Endothelial cell (in vitro differentiated cells): ENCODE results near the gene CALML3. TPM values are rescaled to one million over a fixed set of nuclear protein-coding genes. Genes with fewer than 3 reads are reported as not detected.

Experiments used
- DNase-seq: peaks from one replicate; pipeline ENCODE4 v3.0.0; 2021; ENCODE audit warnings: low spot score
- H3K27ac Mint-ChIP-seq: one replicate; pipeline ENCODE4 v1.8.0; 2021; ENCODE audit warnings: mixed read lengths, inconsistent platforms; ENCODE audit not compliant: unreplicated experiment
- H3K27me3 Mint-ChIP-seq: one replicate; pipeline ENCODE4 v1.8.0; 2021; ENCODE audit warnings: mild to moderate bottlenecking, moderate library complexity, mixed read lengths, inconsistent platforms; ENCODE audit not compliant: unreplicated experiment
- H3K36me3 Mint-ChIP-seq: one replicate; pipeline ENCODE4 v1.8.0; 2021; ENCODE audit warnings: mild to moderate bottlenecking, low read depth, mixed read lengths, inconsistent platforms; ENCODE audit not compliant: unreplicated experiment
- H3K4me1 Mint-ChIP-seq: one replicate; pipeline ENCODE4 v1.8.0; 2021; ENCODE audit warnings: mild to moderate bottlenecking, mixed read lengths, inconsistent platforms; ENCODE audit not compliant: unreplicated experiment
- H3K4me3 Mint-ChIP-seq: one replicate; pipeline ENCODE4 v1.8.0; 2021; ENCODE audit warnings: mild to moderate bottlenecking, mixed read lengths, inconsistent platforms; ENCODE audit not compliant: unreplicated experiment
- H3K9me3 Mint-ChIP-seq: one replicate; pipeline ENCODE4 v1.8.0; 2021; ENCODE audit warnings: mixed read lengths, inconsistent platforms; ENCODE audit not compliant: unreplicated experiment
- CTCF ChIP-seq: fragments of 200-600 bp; sonication (generic); IDR thresholded peaks from one replicate; pipeline ENCODE4 v1.5.0; 2021; ENCODE audit warnings: antibody characterized with exemption; ENCODE audit not compliant: unreplicated experiment
- total RNA-seq: library from RNA; stranded (reverse); fragmentation: NEBNext Ultra II Directional; extraction: Animal tissue kit (Norgen Biotek cat#: 25700); gene quantifications from one replicate; pipeline ENCODE4 v1.2.1, GENCODE V29; 2021; ENCODE audit not compliant: unreplicated experiment

CALML3 gene
- total RNA-seq, 1 donor from 2014 or later = not detected

DNA sequence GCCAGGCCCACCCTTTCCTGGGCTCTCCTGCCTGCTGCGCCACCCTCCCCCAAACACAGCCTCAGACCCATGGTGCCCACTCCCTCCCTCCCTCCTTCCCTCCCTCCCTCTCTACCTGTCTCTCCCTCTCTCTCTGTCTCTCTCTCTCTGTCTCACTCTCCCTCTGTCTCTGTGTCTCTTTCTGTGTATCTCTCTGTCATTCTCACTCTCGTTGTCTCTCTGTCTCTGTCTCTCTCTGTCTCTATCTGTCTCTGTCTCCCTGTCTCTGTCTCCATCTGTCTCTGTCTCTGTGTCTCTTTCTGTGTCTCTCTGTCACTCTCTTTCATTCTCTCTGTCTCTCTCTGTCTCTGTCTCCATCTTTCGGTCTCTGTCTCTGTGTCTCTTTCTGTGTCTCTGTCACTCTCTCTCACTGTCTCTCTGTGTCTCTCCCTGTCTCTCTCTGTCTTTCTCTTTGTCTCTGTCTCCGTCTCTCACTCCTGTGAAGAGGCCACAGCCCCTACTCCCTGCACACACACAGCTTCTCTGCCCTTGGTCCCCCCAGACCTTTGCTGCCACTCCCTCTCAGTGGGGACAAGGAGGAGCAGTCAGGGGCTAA is 51.5 kb downstream of the CALML3 start:
- no peaks in the 10 kb centered on the region for H3K36me3 Mint-ChIP-seq
- peaks cover 3% of the 10 kb centered on the region for H3K27me3 Mint-ChIP-seq
- no peak overlapping the region for H3K27ac Mint-ChIP-seq
- no peaks in the 10 kb centered on the region for H3K9me3 Mint-ChIP-seq
- DNase-seq = no peak
- peaks cover 12% of the 10 kb centered on the region for H3K4me1 Mint-ChIP-seq
- H3K4me3 Mint-ChIP-seq = peak overlapping the region; percentile 62
- TF ChIP-seq CTCF = no peak

Other genes with a start within 250 kb of the CALML3 start
- not detected for gene UCN3, start 160.0 kb upstream of the CALML3 start, total RNA-seq
- not detected for gene TUBAL3, start 120.1 kb upstream of the CALML3 start, total RNA-seq
- 57.7 TPM for gene NET1, start 112.4 kb upstream of the CALML3 start, total RNA-seq
- not detected for gene CALML5, start 25.4 kb upstream of the CALML3 start, total RNA-seq
- gene ASB13, start 141.6 kb downstream of the CALML3 start, total RNA-seq = 22.5 TPM
- 49.1 TPM for gene TASOR2, start 159.9 kb downstream of the CALML3 start, total RNA-seq